Smooth muscle cell (in vitro differentiated cells): ENCODE measurements around the gene SLC35A2. TPM values are rescaled to one million over a fixed set of nuclear protein-coding genes. Genes with fewer than 3 reads are reported as not detected.
A peak's percentile ranks its signal among the peaks of the same experiment; 100 is the strongest.

Source experiments
- DNase-seq: peaks from one replicate; lab custom pipeline; 2025; ENCODE audit not compliant: unreplicated experiment; lab: John Stamatoyannopoulos, UW
- H2AFZ ChIP-seq: fragments of 200-600 bp; sonication (generic); 2 replicates; pipeline ENCODE4 v1.6.0; 2016; ENCODE audit warnings: antibody characterized with exemption, low read depth, mild to moderate bottlenecking
- H3F3A ChIP-seq: fragments of 200-600 bp; sonication (generic); 2 replicates; pipeline ENCODE4 v1.6.0; 2017; ENCODE audit warnings: antibody characterized with exemption, low read depth
- H3K27ac ChIP-seq: fragments of 200-600 bp; sonication (generic); 2 replicates; pipeline ENCODE4 v1.5.1; 2016; ENCODE audit warnings: low read depth, mild to moderate bottlenecking
- H3K27me3 ChIP-seq: fragments of 200-600 bp; sonication (generic); 2 replicates; pipeline ENCODE4 v1.6.1; 2016; ENCODE audit warnings: low read depth, mild to moderate bottlenecking
- H3K36me3 ChIP-seq: fragments of 200-600 bp; sonication (generic); 2 replicates; pipeline ENCODE4 v1.5.1; 2016; ENCODE audit warnings: low read depth
- H3K4me1 ChIP-seq: fragments of 200-600 bp; sonication (generic); 2 replicates; pipeline ENCODE4 v1.5.1; 2016; ENCODE audit warnings: low read depth
- H3K4me2 ChIP-seq: fragments of 200-600 bp; sonication (generic); 2 replicates; pipeline ENCODE4 v1.6.0; 2016; ENCODE audit warnings: mild to moderate bottlenecking
- H3K4me3 ChIP-seq: fragments of 200-600 bp; sonication (generic); 2 replicates; pipeline ENCODE4 v1.5.1; 2016; ENCODE audit warnings: mild to moderate bottlenecking
- H3K79me2 ChIP-seq: fragments of 200-600 bp; sonication (generic); 2 replicates; pipeline ENCODE4 v1.6.0; 2016; ENCODE audit warnings: low read depth, mild to moderate bottlenecking
- H3K9ac ChIP-seq: fragments of 200-600 bp; sonication (generic); 2 replicates; pipeline ENCODE4 v1.6.0; 2016; ENCODE audit warnings: low read depth
- H3K9me3 ChIP-seq: fragments of 200-600 bp; sonication (generic); replicated peaks from 2 replicates; pipeline ENCODE4 v1.5.1; 2016; ENCODE audit warnings: low read depth
- H4K20me1 ChIP-seq: fragments of 200-600 bp; sonication (generic); 2 replicates; pipeline ENCODE4 v1.6.0; 2016; ENCODE audit warnings: low read depth
- CTCF ChIP-seq: fragments of 200-600 bp; sonication (generic); IDR thresholded peaks from 2 replicates; pipeline ENCODE4 v1.5.1; 2017; ENCODE audit warnings: borderline replicate concordance, mild to moderate bottlenecking, antibody characterized with exemption; ENCODE audit not compliant: insufficient read depth, poor library complexity, severe bottlenecking
- WGBS: methylation state at CpG from one replicate; pipeline ENCODE4 v1.1.7; 2016; ENCODE audit warnings: low lambda C conversion rate; 5-methylcytosine and 5-hydroxymethylcytosine counted together
- polyA plus RNA-seq: library from polyadenylated mRNA; unstranded; fragments of >200 nt; fragmentation: Nextera tagmentation; extraction: Ambion mirVana; gene quantifications from 2 replicates; pipeline ENCODE4 v1.2.1, GENCODE V29; 2016
- total RNA-seq: library from RNA; depleted of rRNA; stranded (reverse); fragments of >200 nt; gene quantifications from 2 replicates; pipeline ENCODE4 v1.2.3, GENCODE V29; 2014

The SLC35A2 gene
- total and polyA plus RNA-seq, 2 experiments from 2014 or later: 72.0 to 98.2 TPM

DNA sequence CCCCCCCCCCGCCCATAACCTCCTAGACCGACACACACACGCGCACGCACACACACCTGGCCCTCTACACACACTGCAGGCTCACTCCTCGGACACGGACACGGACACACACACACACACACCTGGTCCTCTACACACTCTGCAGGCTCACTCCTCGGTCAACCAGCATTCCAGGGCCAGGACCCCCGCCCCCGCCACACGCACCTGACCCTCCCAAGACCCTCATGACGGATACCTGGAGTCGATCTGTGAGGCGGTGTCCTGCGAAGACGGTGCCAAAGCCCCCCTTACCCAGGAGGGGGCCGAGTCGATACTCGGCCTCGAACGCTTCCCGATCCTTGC is 6.8 kb upstream of the SLC35A2 start:
- H3K27ac ChIP-seq: no peak overlapping the region
- H3K4me2 ChIP-seq: peak overlapping the region; percentile 90

DNA sequence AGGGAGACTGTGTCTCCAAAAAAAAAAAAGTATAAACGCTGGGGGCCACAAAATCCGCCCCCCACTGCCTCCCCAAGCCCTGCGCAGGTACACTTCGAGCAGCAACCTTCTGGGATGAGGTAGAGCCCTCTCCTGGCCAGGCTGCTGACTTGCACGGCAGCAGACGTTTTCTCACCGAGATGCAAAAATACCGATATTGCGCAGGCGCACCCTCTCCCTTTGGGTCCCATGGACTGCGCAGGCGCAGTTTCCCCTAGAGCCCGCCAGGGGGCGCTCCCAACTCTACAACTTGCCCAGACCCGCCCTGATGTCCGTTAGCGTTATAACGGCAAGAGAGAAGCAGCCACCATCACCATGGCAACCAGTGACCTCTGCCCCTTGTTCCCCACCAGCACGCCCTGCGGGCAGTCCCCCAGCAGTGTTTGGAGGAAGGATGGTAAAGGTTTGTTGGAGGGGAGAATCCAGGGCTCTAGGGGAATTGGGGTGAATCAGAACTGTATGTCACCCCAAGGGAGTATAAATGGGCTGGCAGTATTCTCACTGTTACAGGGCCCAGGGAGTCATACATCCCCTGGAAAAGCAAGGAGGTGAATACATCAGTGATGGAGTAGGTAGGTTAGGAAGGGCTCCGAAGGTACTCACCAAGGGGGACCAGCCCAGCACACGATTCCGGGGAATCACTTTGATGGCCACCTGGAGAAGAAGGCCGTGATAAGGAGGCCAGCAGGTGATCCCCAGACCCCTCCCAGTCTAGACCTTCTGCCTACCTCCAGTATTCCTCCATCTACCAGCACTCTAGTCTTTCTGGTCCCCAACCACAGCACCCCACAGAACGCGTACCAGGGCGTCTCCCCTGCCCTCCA is 5.9 kb upstream of the SLC35A2 start:
- H3K27ac ChIP-seq: no peak overlapping the region
- no peaks in the 10 kb centered on the region for H3K36me3 ChIP-seq
- H3K9ac ChIP-seq: no peak overlapping the region
- 30% methylated on average over 26 of the region's 27 CpGs for WGBS
- no peaks in the 10 kb centered on the region for H3K27me3 ChIP-seq
- H2AFZ ChIP-seq: no peak overlapping the region
- DNase-seq: peak; percentile 73
- H4K20me1 ChIP-seq: no peaks in the 10 kb centered on the region
- H3K79me2 ChIP-seq: no peaks in the 10 kb centered on the region
- peaks cover 3% of the 10 kb centered on the region for H3K4me1 ChIP-seq
- peak overlapping the region; percentile 90 for H3K4me2 ChIP-seq
- peak; percentile 83 for TF ChIP-seq CTCF
- peak overlapping the region; percentile 59 for H3K4me3 ChIP-seq
- no peaks in the 10 kb centered on the region for H3K9me3 ChIP-seq
- no peaks in the 10 kb centered on the region for H3F3A ChIP-seq

More for the DNA sequence above, 6.8 kb upstream of the SLC35A2 start:
- no peak for DNase-seq
- no peaks in the 10 kb centered on the region for H3K27me3 ChIP-seq
- TF ChIP-seq CTCF: no peak
- H3K4me1 ChIP-seq: peaks cover 3% of the 10 kb centered on the region
- no peaks in the 10 kb centered on the region for H3K79me2 ChIP-seq
- H3K9me3 ChIP-seq: no peaks in the 10 kb centered on the region
- WGBS: 40% methylated on average over 23 of the region's 23 CpGs
- H4K20me1 ChIP-seq: no peaks in the 10 kb centered on the region
- peak overlapping the region; percentile 64 for H3K9ac ChIP-seq
- H3F3A ChIP-seq: no peaks in the 10 kb centered on the region
- no peak overlapping the region for H2AFZ ChIP-seq
- no peaks in the 10 kb centered on the region for H3K36me3 ChIP-seq
- H3K4me3 ChIP-seq: peak overlapping the region; percentile 59

GRCh38 chrX:48914593-48915493 is 3.4 kb upstream of the SLC35A2 start:
- Histone ChIP-seq H3K9me3 (no peaks in the 10 kb centered on the region), H2AFZ (no peak overlapping the region), H3F3A (no peaks in the 10 kb centered on the region), H3K4me3 (no peak overlapping the region), H3K27me3 (no peaks in the 10 kb centered on the region), H3K79me2 (peaks cover 16% of the 10 kb centered on the region), H3K4me1 (peaks cover 7% of the 10 kb centered on the region), H4K20me1 (no peaks in the 10 kb centered on the region), H3K9ac (no peak overlapping the region), H3K27ac (no peak overlapping the region), H3K36me3 (no peaks in the 10 kb centered on the region), H3K4me2 (no peak overlapping the region)
- no peak for DNase-seq
- 89% methylated on average over 13 of the region's 13 CpGs for WGBS
- TF ChIP-seq CTCF: no peak
